NOMO-1 treated with DMSO at 0.1 percent for 48 hours (cell line): ENCODE results near the gene PAQR4.

Source experiments
- DNase-seq: peaks from one replicate; lab custom pipeline; 2025; ENCODE audit not compliant: unreplicated experiment; lab: John Stamatoyannopoulos, UW

The PAQR4 gene

GRCh38 chr16:2977440-2977839, 8.3 kb downstream of the PAQR4 start:
- no peak for DNase-seq

GRCh38 chr16:2979669-2980226, 10.6 kb downstream of the PAQR4 start:
- DNase-seq: peak; percentile 10

- DNase-seq: peak; percentile 86
Measured at GRCh38 chr16:2980227-2981176, 11.4 kb downstream of the PAQR4 start, which contains the start of gene PKMYT1. Gene PKMYT1 (minus strand): TSS chr16:2980446. CDS start chr16:2979657, 789 bp downstream.

GRCh38 chr16:2981177-2981898, 12.2 kb downstream of the PAQR4 start:
- no peak for DNase-seq

GRCh38 chr16:2981899-2982250, 12.7 kb downstream of the PAQR4 start:
- no peak for DNase-seq

- DNase-seq: no peak
Measured at GRCh38 chr16:2982402-2982801, 13.3 kb downstream of the PAQR4 start.

GRCh38 chr16:2983706-2984136, 14.6 kb downstream of the PAQR4 start:
- DNase-seq: peak; percentile 67

- DNase-seq: no peak
Measured at GRCh38 chr16:2985462-2985861, 16.3 kb downstream of the PAQR4 start.

- no peak for DNase-seq
Measured at GRCh38 chr16:2985893-2986355, 16.8 kb downstream of the PAQR4 start.

GRCh38 chr16:2986623-2987188, 17.6 kb downstream of the PAQR4 start:
- DNase-seq: no peak

- no peak for DNase-seq
Measured at GRCh38 chr16:2987286-2987685, 18.1 kb downstream of the PAQR4 start.

- DNase-seq: no peak
Measured at GRCh38 chr16:2987833-2988232, 18.7 kb downstream of the PAQR4 start.

- no peak for DNase-seq
Measured at GRCh38 chr16:2988590-2989099, 19.5 kb downstream of the PAQR4 start.

- no peak for DNase-seq
Measured at GRCh38 chr16:2990891-2991290, 21.7 kb downstream of the PAQR4 start.

GRCh38 chr16:2991566-2992261, 22.6 kb downstream of the PAQR4 start:
- DNase-seq: no peak

GRCh38 chr16:2992383-2993081, 23.4 kb downstream of the PAQR4 start:
- DNase-seq: no peak

- no peak for DNase-seq
Measured at GRCh38 chr16:2996298-2996697, 27.1 kb downstream of the PAQR4 start.

GRCh38 chr16:2999929-3000328, 30.8 kb downstream of the PAQR4 start:
- DNase-seq: no peak

GRCh38 chr16:3000540-3000939, 31.4 kb downstream of the PAQR4 start:
- DNase-seq: no peak

- no peak for DNase-seq
Measured at GRCh38 chr16:3001316-3001715, 32.2 kb downstream of the PAQR4 start.
